G401 (cell line): ENCODE measurements around the gene C11orf58. TPM values are rescaled to one million over a fixed set of nuclear protein-coding genes. Genes with fewer than 3 reads are reported as not detected.

ENCODE experiments used
- DNase-seq: peaks from one replicate; pipeline ENCODE4 v3.0.0-alpha.2; 2015; ENCODE audit warnings: low spot score
- in situ Hi-C: cut with HindIII; loops from 2 replicates; pipeline ENCODE4 v1.10.0; 2016; ENCODE audit warnings: low sequenced_read_pairs, mixed read lengths
- total RNA-seq: library from RNA; depleted of rRNA; stranded (reverse); fragments of >200 nt; shearing (Covaris generic); gene quantifications from 2 replicates; pipeline ENCODE4 v1.2.3, GENCODE V29; 2014

C11orf58 gene
- total RNA-seq, 1 experiment from 2014 or later: 310 TPM

DNA sequence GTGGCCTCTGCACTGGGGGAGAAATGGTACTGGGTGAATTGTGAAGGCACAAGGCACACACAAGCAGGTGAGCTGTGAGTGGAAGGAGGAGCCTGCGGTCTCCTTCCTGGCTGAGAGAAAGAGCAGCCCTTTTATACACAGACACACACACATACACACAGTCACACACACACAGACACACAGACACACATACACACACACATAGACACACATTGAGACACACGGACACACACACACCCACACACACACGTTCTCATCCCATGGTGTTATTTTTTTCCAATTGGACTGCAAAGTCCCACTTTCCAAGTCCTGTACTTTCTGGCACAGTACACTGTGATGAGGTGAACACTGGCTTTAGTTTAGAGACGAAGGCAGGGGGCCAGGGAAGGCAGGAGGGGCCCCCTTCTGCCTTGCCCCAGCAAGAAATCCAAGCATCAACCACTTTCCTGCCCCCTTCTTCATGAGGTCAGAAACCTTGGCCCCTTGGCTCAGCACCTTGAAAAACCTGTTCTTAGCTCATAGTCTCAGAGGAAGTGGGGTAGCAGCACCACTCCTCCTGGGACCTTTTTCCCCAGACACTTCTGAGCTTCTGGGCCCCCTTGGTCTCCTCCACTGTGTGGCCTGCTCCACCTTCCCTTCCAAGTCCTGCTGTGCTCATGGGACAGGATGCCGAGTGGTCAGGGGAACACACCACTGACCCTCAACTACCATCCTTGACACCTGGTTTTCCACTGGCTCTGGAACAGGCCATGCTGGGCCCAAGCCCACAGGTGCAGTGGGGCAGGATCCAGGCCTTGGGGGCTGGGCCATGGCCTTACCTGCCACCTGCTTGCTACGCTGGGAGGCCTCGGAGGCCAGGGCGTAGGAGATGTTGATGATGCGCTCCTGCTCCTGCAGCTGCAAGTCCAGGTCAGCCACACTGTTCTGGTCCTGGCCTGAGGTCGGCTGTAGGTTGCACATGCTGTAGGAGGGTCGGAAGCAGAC is 43.8 kb downstream of the C11orf58 start:
- in situ Hi-C loops: no loop called here

DNA sequence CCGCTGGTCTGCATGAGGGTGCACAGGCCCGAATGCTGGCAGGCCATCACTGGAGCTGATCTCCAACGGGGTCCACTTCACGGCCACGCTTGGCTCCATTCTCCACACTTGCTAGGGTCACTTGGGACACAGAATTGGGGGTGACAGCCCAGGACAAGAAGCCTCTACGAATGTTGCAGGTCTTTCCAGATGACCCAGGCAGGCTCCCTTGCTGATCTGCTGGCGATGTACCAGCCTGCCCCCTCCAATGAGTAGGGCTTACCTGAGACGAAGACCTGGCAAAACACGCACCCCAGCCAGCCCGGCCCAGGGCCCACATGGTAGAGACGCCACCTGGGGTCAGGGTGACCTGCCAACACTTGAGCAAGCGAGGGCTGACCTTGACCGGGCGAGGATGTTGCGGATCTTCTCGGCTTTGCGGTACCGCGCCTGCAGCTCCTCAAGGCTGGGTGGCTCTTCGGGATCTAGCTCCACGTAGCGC is 44.9 kb downstream of the C11orf58 start:
- no peak for DNase-seq
- in situ Hi-C loops: no loop called here

More for the DNA sequence above, 43.8 kb downstream of the C11orf58 start:
- no peak for DNase-seq

DNA sequence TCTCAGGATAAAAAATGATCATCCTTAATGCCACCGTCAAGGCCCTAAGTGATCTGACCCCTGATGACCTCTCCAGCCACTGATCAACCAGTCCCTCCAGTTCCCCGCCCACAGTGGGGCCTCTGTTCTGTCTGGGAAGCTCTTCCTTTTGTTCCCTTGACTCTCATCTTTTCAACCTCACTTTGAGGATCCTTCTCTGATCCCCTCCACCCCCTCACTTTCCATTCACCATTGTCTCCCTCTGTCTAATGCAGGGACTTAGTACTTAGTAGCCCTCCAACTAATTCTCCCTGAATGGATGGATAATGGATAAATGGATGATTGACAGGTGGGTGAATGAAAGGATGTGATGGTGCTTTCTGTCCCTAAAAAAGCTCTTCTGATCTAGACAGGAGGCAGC is 45.6 kb downstream of the C11orf58 start:
- in situ Hi-C loops: no loop called here
- no peak for DNase-seq

DNA sequence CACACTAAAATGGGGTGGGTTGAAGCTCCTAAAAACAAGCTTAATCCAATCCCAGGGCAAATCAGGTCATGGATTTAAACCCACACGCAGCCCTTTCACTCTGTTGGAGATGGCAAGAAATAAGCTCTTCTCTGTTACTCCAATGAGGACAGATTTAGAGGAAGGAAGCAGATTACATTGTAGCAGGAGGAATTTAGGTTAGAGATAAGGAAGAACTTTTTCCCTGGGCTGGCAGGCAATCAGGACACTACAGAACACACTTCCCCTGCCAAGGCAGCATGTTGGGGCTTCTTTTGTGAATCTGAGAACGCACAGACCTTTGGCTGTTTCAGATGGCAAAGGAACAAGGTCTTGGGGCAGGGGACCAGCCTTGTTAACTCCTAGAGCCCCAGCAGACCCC is 46.2 kb downstream of the C11orf58 start:
- no peak for DNase-seq
- in situ Hi-C loops: no loop called here

DNA sequence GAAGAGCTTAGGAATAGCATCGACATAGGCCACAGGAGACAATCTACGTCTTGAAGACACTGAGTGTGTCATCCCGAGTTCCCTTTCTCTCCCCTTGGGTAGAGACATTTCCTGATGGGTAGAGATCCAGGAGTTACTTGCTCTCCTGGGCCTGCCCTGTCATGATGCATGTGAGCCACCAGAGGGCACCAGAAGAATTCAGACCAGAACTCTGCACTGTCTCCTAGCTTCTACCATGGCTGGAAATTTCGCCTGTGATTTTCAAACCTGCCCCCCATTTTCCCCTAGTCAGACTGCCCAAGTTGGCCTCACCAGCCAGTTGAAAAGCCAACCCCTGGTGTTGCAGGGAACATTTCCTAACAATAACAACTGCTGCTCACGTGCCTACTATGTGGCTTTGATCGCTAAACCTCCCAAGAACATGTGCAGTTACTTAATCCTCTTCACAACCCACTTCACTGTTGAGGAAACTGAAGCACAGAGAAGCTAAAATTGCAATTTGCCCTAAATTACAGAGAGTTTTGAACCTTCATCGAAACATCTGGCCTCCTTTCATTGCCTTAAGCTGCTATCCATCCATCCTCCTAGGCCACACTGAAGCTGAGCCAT is 47.2 kb downstream of the C11orf58 start:
- in situ Hi-C loops: no loop called here
- DNase-seq: peak; percentile 76

GRCh38 chr11:16786131-16786530 is 47.7 kb downstream of the C11orf58 start:
- in situ Hi-C loops: no loop called here
- no peak for DNase-seq

- in situ Hi-C loops: no loop called here
These were observed 48.7 kb downstream of the C11orf58 start for GRCh38 chr11:16787035-16787742.

GRCh38 chr11:16788141-16789062 is 50.0 kb downstream of the C11orf58 start:
- peak; percentile 35 for DNase-seq
- in situ Hi-C loops: no loop called here

More at GRCh38 chr11:16787035-16787742, 48.7 kb downstream of the C11orf58 start:
- no peak for DNase-seq

DNA sequence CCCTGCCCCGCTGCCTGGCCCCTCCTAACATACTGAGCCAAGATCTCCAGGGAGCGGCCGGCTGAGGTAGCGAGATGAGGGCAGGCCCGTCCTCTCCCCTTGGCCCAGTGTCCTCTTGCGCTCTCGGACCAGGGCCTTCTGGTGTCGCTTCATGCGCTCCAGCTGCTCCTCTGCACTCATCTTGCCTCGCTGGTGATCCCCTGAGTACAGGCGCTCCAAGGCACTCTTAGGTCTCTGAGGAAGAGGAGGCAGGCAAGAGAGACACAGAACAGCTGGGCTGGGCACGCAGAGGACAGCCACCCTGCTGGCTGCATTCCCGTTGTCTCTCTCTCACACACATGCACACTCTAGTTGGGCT is 50.6 kb downstream of the C11orf58 start:
- in situ Hi-C loops: no loop called here
- DNase-seq: no peak

GRCh38 chr11:16789560-16790485 is 51.4 kb downstream of the C11orf58 start:
- in situ Hi-C loops: no loop called here
- DNase-seq: no peak

DNA sequence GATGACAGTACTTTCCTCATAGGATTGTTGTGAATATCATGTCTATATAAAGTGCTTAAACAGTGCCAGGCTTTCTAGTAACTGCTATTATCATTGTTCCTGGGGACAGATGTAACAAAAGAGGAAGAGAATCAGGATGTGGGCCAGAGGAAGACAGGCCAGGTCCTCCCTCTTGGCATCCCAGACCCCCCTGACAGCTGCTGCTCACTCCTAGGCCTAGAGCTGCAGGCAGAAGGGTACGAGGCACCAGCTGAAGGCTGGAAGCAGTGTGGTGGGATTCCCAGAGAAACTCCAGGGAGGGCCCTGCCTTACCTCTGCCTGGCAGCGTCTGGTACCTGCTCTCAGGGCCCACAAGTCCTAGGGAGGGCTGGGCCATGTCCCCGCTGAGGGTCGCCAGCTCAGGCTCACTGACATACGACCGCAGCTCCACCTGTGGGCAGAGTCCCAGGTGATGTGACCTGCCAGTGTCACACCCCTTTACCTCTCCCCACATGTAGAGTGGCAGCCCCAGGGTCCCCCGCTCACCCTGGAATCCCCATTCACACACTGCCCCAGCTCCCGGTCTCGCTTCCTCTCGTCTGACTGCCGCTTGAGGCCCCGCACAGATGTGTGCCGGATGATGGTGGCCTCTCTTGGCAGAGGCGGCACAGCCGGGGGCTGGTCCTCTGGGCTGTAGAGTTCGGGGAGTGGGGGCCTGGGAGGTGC is 52.2 kb downstream of the C11orf58 start:
- in situ Hi-C loops: no loop called here

DNA sequence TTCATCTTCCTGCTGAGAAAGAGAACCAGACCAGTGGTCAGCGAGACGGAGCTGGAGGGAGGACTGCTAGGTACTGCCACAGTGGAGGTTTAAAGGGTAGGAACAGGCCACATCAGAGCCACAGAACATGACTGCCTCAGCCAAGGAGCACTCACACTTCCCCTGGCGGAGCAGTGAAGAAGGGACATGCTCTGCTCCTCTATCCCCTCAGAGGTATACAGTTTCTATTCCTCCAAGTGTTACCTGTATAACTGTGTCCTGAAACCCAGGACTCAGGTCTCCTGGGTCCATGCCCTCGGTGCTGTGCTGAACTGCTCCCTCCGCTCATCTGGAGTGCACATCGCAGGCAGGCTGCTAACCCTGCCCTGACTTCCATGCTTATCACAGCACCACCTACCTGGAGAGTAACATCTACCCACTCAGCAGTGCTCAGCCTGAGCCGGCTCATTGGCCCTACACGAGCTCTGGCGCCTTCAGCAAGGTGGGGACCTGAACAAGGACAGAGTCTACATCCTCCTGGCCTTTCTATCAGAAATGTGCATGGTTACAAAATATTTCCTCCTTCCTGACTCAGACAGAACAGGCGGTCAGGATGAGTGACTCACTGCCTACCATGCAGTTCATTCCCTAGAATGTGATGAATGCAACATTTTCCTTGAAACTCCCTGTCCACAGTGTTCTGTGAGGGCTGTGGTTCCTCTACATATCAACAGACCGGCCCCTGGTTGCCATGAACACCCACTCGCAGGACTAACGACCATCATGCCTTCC is 52.9 kb downstream of the C11orf58 start:
- in situ Hi-C loops: no loop called here
- DNase-seq: no peak

More for the DNA sequence above, 52.2 kb downstream of the C11orf58 start:
- DNase-seq: no peak

- no peak for DNase-seq
- in situ Hi-C loops: no loop called here
These were observed 54.0 kb downstream of the C11orf58 start for GRCh38 chr11:16792426-16792825.

DNA sequence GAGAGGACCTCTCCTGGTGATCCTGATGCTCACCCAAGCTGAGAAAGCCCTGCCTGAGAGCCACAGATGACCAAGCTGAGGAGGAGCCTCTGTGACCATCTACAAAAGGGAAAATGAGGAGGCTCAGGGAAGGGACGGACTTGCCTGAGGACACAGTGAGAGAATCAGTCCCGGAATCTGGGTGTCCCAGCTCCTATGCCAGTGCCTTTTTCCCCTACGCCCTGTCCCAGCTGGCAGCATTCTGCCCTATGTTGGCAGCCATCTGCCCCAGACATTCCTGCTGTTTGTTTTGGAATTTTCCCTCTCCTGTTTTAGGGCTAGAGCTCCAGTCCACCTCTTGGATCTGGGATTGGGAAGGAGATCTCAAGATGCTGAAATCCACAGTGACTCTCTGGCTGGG is 54.6 kb downstream of the C11orf58 start:
- DNase-seq: no peak
- in situ Hi-C loops: no loop called here

GRCh38 chr11:16793511-16793910 is 55.1 kb downstream of the C11orf58 start:
- DNase-seq: peak; percentile 55
- in situ Hi-C loops: no loop called here

- in situ Hi-C loops: no loop called here
- no peak for DNase-seq
These were observed 55.8 kb downstream of the C11orf58 start for GRCh38 chr11:16794047-16794818.
